Endothelial cell of hepatic sinusoid (primary cell): ENCODE results near the gene SEC22C.

Source experiments
- in situ Hi-C: cut with HindIII; loops from 2 replicates; pipeline ENCODE4 v1.10.0; 2017; ENCODE audit warnings: low sequenced_read_pairs

Gene SEC22C

GRCh38 chr3:42501321-42501680, 80.5 kb downstream of the SEC22C start:
- in situ Hi-C loops = no loop called here

- in situ Hi-C loops = no loop called here
Measured at GRCh38 chr3:42500909-42501308, 80.9 kb downstream of the SEC22C start.

- in situ Hi-C loops = no loop called here
Measured at GRCh38 chr3:42500091-42500490, 81.7 kb downstream of the SEC22C start.

GRCh38 chr3:42499478-42499871, 82.3 kb downstream of the SEC22C start:
- in situ Hi-C loops = no loop called here

- in situ Hi-C loops = no loop called here
Measured at GRCh38 chr3:42498791-42499477, 82.8 kb downstream of the SEC22C start.

- in situ Hi-C loops = no loop called here
Measured at GRCh38 chr3:42498034-42498433, 83.7 kb downstream of the SEC22C start.
